Activated CD4-positive, CD25-positive, alpha-beta regulatory T cell (primary cell): ENCODE data around the gene HOXA11.

Source experiments
- DNase-seq, 4 experiments: peaks; one replicate each; lab custom pipeline; 2025; lab: John Stamatoyannopoulos, UW

Gene HOXA11

GRCh38 chr7:27133409-27134231 is 51.4 kb downstream of the HOXA11 start:
- no peak for DNase-seq

- DNase-seq, result no peak
These were observed 52.1 kb downstream of the HOXA11 start for GRCh38 chr7:27132978-27133377.

- no peak for DNase-seq
These were observed 52.8 kb downstream of the HOXA11 start for GRCh38 chr7:27132214-27132613.

- no peak for DNase-seq
These were observed 53.6 kb downstream of the HOXA11 start for GRCh38 chr7:27131390-27131819.
